Natural killer cell (primary cell): ENCODE data around the gene MAST3. TPM values are rescaled to one million over a fixed set of nuclear protein-coding genes. Genes with fewer than 3 reads are reported as not detected.

ENCODE experiments used
- ATAC-seq, 3 donors: fragments of 150-1000 bp in 2 of 3; fragments of 200-7000 bp in 1 of 3; cut with Tn5 transposase; 1 replicate in 1 of 3; 2 replicates in 2 of 3; pipeline ENCODE4 v1.10.0; 2021; ENCODE audit warnings: mild to moderate bottlenecking in 2 of 3, moderate library complexity in 2 of 3
- DNase-seq, 2 donors: peaks; one replicate each; pipeline versions ENCODE4 v3.0.0 to v3.0.0-alpha.2; 2013 to 2021; ENCODE audit warnings: mixed read lengths in 1 of 2
- H3K27ac ChIP-seq: one replicate; pipeline ENCODE4 v1.5.1; 2013; ENCODE audit warnings: mild to moderate bottlenecking, low read length
- H3K27me3 ChIP-seq: one replicate; pipeline ENCODE4 v1.6.1; 2013; ENCODE audit warnings: low read length; ENCODE audit not compliant: control insufficient read depth, insufficient read depth
- H3K36me3 ChIP-seq: one replicate; pipeline ENCODE4 v1.6.1; 2013; ENCODE audit warnings: low read length; ENCODE audit not compliant: control insufficient read depth, insufficient read depth
- H3K4me1 ChIP-seq: one replicate; pipeline ENCODE4 v1.6.1; 2013; ENCODE audit warnings: low read length; ENCODE audit not compliant: control insufficient read depth, insufficient read depth
- H3K4me3 ChIP-seq: one replicate; pipeline ENCODE4 v1.5.1; 2013; ENCODE audit warnings: low read length
- H3K9me3 ChIP-seq: one replicate; pipeline ENCODE4 v1.6.1; 2013; ENCODE audit warnings: low read length; ENCODE audit not compliant: control insufficient read depth, insufficient read depth
- H3K27ac Mint-ChIP-seq, 2 donors: one replicate each; pipeline ENCODE4 v1.8.0; 2022; ENCODE audit warnings: mild to moderate bottlenecking in 2 of 2, mixed read lengths in 2 of 2, moderate library complexity in 1 of 2
- H3K27me3 Mint-ChIP-seq, 2 donors: one replicate each; pipeline ENCODE4 v1.8.0; 2022; ENCODE audit warnings: low read depth in 2 of 2, mixed read lengths in 2 of 2
- H3K36me3 Mint-ChIP-seq: one replicate; pipeline ENCODE4 v1.8.0; 2022; ENCODE audit warnings: mixed read lengths
- H3K4me1 Mint-ChIP-seq, 2 donors: one replicate each; pipeline ENCODE4 v1.8.0; 2022; ENCODE audit warnings: mixed read lengths in 2 of 2
- H3K4me3 Mint-ChIP-seq: one replicate; pipeline ENCODE4 v1.8.0; 2022; ENCODE audit warnings: mild to moderate bottlenecking, moderate library complexity, mixed read lengths
- H3K9me3 Mint-ChIP-seq, 2 donors: one replicate each; pipeline ENCODE4 v1.8.0; 2022; ENCODE audit warnings: mixed read lengths in 2 of 2
- CTCF ChIP-seq: fragments of 200-600 bp; IDR thresholded peaks from one replicate; pipeline ENCODE4 v1.8.0; 2022; ENCODE audit warnings: antibody characterized with exemption
- WGBS: methylation state at CpG from one replicate; pipeline ENCODE4 v1.1.7; 2013; ENCODE audit warnings: missing lambda C conversion rate; ENCODE audit not compliant: insufficient coverage; 5-methylcytosine and 5-hydroxymethylcytosine counted together
- intact Hi-C: fragments of 100-400 bp; cut with micrococcal nuclease; formaldehyde crosslinking; loops from one replicate; pipeline ENCODE4 v1.14.2; 2022
- total RNA-seq, 4 donors: library from RNA; stranded (reverse); fragments of 120-200 nt in 1 of 4; gene quantifications; one replicate each; pipeline versions ENCODE4 v1.2.3 to v1.2.4, GENCODE V29; 2013 to 2022

MAST3 gene
- total RNA-seq, 3 donors from 2014 or later (not counting 1 experiment from before 2014, with no cell fraction given) = 84.5 to 101 (median 101) TPM

GRCh38 chr19:18128044-18128443, 30.5 kb downstream of the MAST3 start:
- intact Hi-C loops = no loop called here
- H3K27ac Mint-ChIP-seq = peak overlapping the region; percentile 87 to 88
- peaks cover 8 to 25% of the 10 kb centered on the region in 2 donors for H3K4me1 Mint-ChIP-seq
- Histone ChIP-seq H3K4me1 (peaks cover 29% of the 10 kb centered on the region), H3K4me3 (no peak overlapping the region), H3K9me3 (no peaks in the 10 kb centered on the region), H3K27me3 (no peaks in the 10 kb centered on the region), H3K36me3 (peaks cover 79% of the 10 kb centered on the region), H3K27ac (peak overlapping the region; percentile 74)
- DNase-seq (peak in 1 of 2 donors; percentile 29), ATAC-seq (peak; percentile 87 to 97 (median 95))
- no peak for TF ChIP-seq CTCF
- H3K36me3 Mint-ChIP-seq = no peaks in the 10 kb centered on the region
- H3K9me3 Mint-ChIP-seq = no peaks in the 10 kb centered on the region
- H3K27me3 Mint-ChIP-seq = no peaks in the 10 kb centered on the region
- WGBS = 66% methylated on average over 3 of the region's 3 CpGs
- H3K4me3 Mint-ChIP-seq = peak overlapping the region; percentile 81

GRCh38 chr19:18128805-18129204, 31.2 kb downstream of the MAST3 start:
- Mint-ChIP-seq H3K27ac (peak overlapping the region; percentile 87 to 88), H3K27me3 (no peaks in the 10 kb centered on the region), H3K4me1 (peaks cover 8 to 25% of the 10 kb centered on the region in 2 donors), H3K36me3 (no peaks in the 10 kb centered on the region), H3K9me3 (no peaks in the 10 kb centered on the region), H3K4me3 (peak overlapping the region; percentile 81)
- H3K4me3 ChIP-seq = no peak overlapping the region
- H3K4me1 ChIP-seq = peaks cover 29% of the 10 kb centered on the region
- no peak for TF ChIP-seq CTCF
- ATAC-seq = no peak
- peak overlapping the region; percentile 74 for H3K27ac ChIP-seq
- DNase-seq = no peak
- peaks cover 78% of the 10 kb centered on the region for H3K36me3 ChIP-seq
- WGBS = 94% methylated on average over 12 of the region's 12 CpGs
- H3K9me3 ChIP-seq = no peaks in the 10 kb centered on the region
- no peaks in the 10 kb centered on the region for H3K27me3 ChIP-seq
- intact Hi-C loops = no loop called here

- TF ChIP-seq CTCF = no peak
- Histone ChIP-seq H3K27me3 (no peaks in the 10 kb centered on the region), H3K27ac (no peak overlapping the region), H3K9me3 (no peaks in the 10 kb centered on the region), H3K4me1 (peaks cover 29% of the 10 kb centered on the region), H3K36me3 (peaks cover 80% of the 10 kb centered on the region), H3K4me3 (no peak overlapping the region)
- Mint-ChIP-seq H3K4me3 (no peak overlapping the region), H3K4me1 (peaks cover 8 to 30% of the 10 kb centered on the region in 2 donors), H3K9me3 (no peaks in the 10 kb centered on the region), H3K27me3 (no peaks in the 10 kb centered on the region), H3K27ac (peak overlapping the region in 1 of 2 donors; percentile 31), H3K36me3 (no peaks in the 10 kb centered on the region)
- 94% methylated on average over 21 of the region's 21 CpGs for WGBS
- intact Hi-C loops = no loop called here
- DNase-seq = no peak
- ATAC-seq = no peak
Measured at GRCh38 chr19:18130523-18131242, 33.1 kb downstream of the MAST3 start.
